Esophagus muscularis mucosa (tissue), 4 donors: ENCODE measurements around the gene DEK.

Experiments used
- EP300 ChIP-seq: sonication (generic); formaldehyde crosslinking; IDR thresholded peaks from one replicate; pipeline ENCODE4 v1.6.1; 2017; ENCODE audit warnings: antibody characterized with exemption
- POLR2A ChIP-seq: fragments of 450-650 bp; IDR thresholded peaks from one replicate; pipeline ENCODE4 v1.6.1; 2017; ENCODE audit warnings: antibody characterized with exemption, moderate library complexity, mild to moderate bottlenecking, low read depth
- TF ChIP-seq, protein P1 (sequence below), 3 experiments: fragments of 200-600 bp in 2 of 3; fragments of 450-650 bp in 1 of 3; sonication (generic) in 2 of 3; IDR thresholded peaks; one replicate each; pipeline ENCODE4 v1.5.1; 2017 to 2019; ENCODE audit warnings: antibody characterized with exemption in 3 of 3, mild to moderate bottlenecking in 2 of 3, moderate library complexity in 1 of 3

DNA sequence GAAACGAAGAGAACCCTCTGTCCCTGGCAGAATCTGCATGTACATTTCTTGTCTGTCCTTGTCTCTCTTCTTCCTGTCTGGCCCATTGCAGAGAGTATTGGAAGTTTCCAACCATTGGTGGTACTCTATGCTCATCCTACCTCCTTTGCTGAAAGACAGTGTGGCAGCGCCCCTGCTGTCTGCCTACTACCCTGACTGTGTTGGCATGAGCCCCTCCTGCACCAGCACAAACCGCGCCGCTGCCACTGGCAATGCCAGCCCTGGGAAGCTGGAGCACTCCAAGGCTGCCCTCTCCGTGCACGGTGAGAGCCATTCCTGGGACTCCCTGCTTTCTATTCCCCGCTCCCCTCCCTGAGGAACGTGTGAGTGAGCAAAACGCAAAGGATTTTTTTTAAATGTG lies 76.6 kb downstream of the DEK start:
- TF ChIP-seq EP300 (no peak), POLR2A (no peak)
- TF ChIP-seq, protein P1, sequence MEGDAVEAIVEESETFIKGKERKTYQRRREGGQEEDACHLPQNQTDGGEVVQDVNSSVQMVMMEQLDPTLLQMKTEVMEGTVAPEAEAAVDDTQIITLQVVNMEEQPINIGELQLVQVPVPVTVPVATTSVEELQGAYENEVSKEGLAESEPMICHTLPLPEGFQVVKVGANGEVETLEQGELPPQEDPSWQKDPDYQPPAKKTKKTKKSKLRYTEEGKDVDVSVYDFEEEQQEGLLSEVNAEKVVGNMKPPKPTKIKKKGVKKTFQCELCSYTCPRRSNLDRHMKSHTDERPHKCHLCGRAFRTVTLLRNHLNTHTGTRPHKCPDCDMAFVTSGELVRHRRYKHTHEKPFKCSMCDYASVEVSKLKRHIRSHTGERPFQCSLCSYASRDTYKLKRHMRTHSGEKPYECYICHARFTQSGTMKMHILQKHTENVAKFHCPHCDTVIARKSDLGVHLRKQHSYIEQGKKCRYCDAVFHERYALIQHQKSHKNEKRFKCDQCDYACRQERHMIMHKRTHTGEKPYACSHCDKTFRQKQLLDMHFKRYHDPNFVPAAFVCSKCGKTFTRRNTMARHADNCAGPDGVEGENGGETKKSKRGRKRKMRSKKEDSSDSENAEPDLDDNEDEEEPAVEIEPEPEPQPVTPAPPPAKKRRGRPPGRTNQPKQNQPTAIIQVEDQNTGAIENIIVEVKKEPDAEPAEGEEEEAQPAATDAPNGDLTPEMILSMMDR (IDR thresholded peaks at IDR 0.05), result no peak
